GM21717 (cell line): ENCODE results near the gene LPIN2.
"Not testable (repeated sequence)": the region's sequence is repeated elsewhere in the genome, so short reads cannot be mapped to it uniquely, and the experiment has no call there.

Experiments
- ATAC-seq: cut with Tn5 transposase; IDR thresholded peaks from one replicate; pipeline ENCODE4 v1.9.1; 2021; ENCODE audit warnings: mild to moderate bottlenecking, moderate library complexity; ENCODE audit not compliant: unreplicated experiment

The LPIN2 gene

GRCh38 chr18:3012136-3013023 is 564 bp downstream of the LPIN2 start:
- ATAC-seq, result peak; percentile 35

- no peak for ATAC-seq
Measured at GRCh38 chr18:3010086-3010485, 2.9 kb downstream of the LPIN2 start.

DNA sequence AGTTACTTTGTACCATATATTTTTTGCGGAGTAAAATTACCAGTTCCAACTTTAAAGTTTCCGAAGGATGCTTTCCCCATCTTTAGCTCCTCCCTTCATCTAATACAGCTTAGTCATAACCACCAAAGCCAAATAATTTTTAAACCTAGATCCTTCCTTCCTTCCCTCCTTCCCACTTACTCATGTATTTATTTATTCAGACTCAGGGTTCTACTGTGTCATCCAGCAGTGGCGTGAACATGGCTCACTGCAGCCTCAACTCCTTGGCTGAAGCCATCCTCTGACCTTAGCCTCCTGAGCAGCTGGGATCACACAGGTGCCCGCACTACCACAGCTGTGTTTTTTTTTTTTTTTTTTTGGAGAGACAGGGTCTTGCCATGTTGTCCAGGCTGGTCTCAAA is 4.4 kb downstream of the LPIN2 start:
- ATAC-seq, result no peak

- no peak for ATAC-seq
Measured at GRCh38 chr18:3007491-3007890, 5.5 kb downstream of the LPIN2 start.

DNA sequence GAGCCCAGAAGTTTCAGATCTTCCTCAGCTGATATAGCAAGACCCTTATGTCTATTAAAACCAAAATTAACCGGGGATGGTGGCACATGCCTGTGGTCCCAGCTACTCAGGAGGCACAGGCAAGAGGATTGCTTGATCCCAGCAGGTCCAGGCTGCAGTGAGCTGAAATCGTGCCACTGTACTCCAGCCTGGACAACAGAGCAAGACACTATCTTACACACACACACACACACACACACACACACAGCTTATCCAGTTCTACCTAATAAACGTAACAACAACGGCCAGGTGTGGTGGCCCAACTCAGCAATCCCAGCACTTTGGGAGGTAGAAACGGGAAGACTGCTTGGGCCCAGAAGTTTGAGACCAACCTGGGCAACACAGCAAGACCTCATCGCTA is 7.5 kb downstream of the LPIN2 start:
- no peak for ATAC-seq

GRCh38 chr18:3003766-3004165 is 9.2 kb downstream of the LPIN2 start:
- not testable (repeated sequence) for ATAC-seq

GRCh38 chr18:3002732-3003131 is 10.2 kb downstream of the LPIN2 start:
- no peak for ATAC-seq

GRCh38 chr18:2998644-2999043 is 14.3 kb downstream of the LPIN2 start:
- ATAC-seq, result no peak

GRCh38 chr18:2997846-2998564 is 14.9 kb downstream of the LPIN2 start:
- ATAC-seq, result no peak

GRCh38 chr18:2997429-2997828 is 15.5 kb downstream of the LPIN2 start:
- no peak for ATAC-seq

DNA sequence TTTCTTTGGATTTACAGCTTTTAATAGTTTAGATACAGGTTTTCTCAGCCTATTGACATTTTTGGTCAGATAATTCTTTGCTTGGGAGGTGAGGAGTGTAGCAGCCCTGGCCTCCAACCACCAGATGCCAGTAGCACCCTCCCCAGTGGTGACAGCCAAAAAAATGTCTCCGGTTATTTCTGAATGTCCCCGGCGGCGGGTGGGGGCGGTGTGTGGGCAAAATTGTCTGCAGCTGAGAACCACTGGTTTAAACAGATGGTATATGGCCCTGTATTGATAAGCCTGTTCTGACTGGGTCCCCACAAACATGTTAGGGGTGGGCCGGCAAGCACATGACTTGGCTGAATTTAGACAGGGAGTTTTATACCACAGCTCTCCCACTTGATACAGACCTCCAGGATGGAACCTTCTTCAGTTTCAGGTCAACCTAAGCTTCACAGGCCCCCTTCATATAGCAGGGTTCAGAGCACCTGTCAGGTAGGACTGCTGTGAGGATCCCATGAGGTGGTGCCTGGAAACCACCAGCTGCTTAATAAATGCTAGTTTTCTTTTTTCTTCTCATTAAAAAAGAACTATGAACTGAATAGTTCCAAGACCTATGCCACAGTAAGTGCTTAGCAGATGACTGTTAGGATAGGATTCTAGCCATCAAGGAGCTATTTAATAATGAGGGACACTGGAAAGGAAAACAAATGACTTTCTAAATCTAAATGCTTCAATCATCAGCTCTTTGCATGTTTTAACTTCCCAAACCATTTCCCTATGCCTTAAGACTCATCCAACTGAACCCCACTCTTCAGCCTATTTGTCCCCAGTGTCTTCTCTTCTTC is 18.1 kb downstream of the LPIN2 start:
- peak; percentile 81 for ATAC-seq

- ATAC-seq, result no peak
Measured at GRCh38 chr18:2994020-2994589, 18.8 kb downstream of the LPIN2 start.

GRCh38 chr18:2992995-2993877 is 19.7 kb downstream of the LPIN2 start:
- ATAC-seq, result no peak

DNA sequence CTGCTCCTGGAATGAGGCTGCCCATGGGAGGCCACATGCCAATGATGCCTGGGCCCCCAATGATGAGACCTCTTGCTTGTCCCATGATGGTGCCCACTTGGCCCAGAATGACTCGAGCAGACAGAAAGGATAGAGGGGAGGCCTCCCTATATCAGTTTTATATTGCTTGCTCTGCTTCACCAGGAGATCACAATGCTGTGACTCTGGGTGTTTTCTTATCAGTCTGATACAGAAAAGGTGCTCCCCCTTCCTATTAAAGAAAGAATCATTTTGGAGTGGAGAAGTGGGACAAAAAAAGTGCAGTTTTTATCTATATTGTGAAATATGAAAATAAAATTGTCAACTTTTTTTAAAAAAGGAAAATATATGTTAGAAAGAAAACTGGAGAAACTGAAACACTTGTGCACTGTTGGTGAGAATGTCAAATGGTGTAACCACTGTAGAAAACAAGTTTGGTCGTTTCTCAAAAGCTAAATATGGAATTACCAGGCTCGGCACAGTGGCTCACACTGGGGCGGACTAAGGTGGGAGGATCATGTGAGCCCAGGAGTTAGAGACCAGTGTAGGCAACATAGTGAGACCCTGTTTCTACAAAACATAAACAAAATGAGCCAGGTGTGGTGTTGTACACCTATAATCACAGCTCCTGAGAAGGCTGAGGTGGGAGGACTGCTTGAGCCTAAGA is 21.8 kb downstream of the LPIN2 start:
- no peak for ATAC-seq

DNA sequence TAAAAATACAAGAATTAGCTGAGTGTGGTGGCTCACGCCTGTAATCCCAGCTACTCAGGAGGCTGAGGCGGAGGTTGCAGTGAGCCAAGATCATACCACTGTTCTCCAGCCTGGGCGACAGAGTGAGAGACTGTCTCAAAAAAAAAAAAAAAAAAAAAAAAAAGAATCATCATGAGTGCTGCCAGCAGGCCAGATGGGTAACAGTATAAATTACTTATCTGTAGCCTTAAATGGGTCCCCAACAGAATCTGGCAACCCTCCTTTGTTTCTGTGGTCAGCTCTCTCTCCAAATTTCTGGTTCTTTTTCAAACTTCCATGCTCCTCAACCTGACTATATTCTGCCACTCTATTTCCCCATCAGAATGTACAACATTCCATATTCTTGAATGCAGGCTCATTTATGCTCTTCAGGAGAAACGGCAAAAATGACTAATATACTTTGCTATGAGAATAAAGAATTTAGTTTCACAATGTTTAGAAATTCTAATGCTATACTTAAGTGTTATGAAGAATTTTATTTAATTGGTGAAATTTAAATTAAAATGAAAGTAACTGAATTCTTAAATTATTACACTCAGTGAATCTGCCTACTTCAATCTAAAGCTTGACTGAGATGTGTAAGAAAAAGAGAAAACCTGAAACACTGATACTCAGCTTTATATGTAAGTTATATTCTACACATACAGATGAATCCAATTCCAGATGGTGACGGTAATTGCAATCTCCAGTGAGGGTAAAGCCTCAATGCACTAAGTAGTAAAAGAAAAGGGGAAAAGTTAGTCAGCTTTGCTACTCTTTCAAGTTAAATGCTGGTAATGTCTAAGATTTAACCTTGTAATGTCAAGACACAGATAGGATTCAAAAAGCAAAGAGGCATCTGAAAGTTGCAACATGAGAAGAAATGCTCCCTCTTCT is 24.8 kb downstream of the LPIN2 start:
- no peak for ATAC-seq

DNA sequence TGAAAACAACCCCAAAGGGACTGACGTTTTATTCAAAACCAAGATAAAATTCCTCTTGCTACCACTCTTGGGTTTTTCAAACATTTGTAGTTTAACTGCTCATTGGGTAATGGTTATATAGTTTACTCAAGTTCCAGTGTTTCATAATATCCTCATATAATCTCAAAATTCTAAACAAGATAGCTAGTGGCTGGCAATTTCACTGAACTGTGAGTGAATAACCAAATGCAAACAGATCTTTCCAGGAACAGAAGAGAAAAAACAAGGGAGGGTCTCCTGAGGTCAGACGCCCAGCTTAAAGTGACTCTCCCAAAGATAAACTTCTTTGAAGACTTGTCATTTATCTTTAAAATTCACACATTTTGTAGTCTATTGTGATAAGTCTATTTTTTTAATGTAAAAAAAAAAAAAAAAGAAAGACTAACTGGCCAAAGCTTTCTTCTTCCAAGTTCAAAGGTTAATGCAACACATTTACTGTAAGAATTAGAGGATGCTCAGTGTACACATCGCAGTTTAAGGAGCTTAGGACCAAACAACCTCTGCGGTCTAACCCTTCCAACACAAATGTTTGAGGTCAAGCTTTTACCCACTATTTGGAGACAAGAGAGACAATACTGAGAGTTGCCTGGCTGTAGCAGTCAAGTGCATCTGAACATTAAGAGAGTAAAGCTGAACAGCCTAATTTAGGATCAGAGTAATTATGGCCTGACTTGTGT is 26.6 kb downstream of the LPIN2 start:
- no peak for ATAC-seq

GRCh38 chr18:2985628-2986027 is 27.3 kb downstream of the LPIN2 start:
- peak; percentile 45 for ATAC-seq
